ENCODE measurements around the gene LRRC75A.

Gene LRRC75A

DNA sequence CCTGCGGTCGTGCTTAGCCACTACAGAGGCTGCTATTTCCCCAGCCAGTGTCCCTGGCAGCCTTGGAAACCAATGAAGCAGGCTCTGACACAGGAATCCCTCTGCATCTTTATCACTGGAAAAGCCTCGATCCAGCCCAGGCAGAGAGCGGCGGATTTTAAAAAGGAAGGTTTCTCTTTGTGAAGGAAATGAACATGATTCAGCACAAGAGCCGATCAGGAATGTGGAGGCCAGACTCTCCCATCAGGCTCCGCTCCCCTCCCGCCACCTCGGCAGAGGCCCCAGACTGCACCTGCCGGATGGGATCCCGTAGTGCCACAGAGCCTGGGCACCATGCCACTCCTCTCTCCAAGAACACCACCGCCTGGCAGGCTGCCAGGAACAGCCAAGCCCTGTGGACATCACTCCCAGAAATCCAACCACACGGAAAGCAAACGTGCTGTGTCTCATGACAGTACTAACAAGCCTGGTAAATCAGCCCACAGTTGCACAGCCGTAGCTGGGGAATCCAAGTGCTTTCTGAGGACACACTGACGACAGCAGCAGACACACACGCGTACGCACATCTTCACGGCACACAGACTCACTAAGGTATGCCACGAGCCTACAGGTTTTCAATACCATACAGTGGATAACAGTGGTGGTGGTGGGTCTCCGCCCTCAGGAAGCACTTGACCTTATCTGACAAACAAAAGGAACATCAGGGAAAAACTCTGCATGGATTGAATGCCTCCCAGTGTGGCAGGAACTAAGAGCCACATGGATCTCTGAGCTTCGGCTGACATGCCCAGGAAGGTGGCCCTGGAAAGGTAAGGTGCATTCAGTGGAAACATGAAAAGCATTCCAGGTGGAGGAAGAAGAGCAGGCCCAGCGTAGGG, 5.4 kb downstream of the LRRC75A start:
- Histone ChIP-seq H3K36me3 (no peaks in the 10 kb centered on the region), H3K27ac (peak overlapping the region; percentile 52 to 58), H3K27me3 (peaks cover 0 to 7% of the 10 kb centered on the region in 2 donors), H3K4me3 (peak overlapping the region; percentile 21 to 33), H3K4me1 (peaks cover 0 to 38% (median 24%) of the 10 kb centered on the region in 4 donors), H3K9me3 (no peaks in the 10 kb centered on the region)
- intact Hi-C loops (cut with DNase I; ENCODE audit: low total_unique reads) = loop anchor here (5.0 kb wide), 1 partner anchor 1206 kb away; no protein-coding TSS in a partner anchor
- TF ChIP-seq, protein P1, sequence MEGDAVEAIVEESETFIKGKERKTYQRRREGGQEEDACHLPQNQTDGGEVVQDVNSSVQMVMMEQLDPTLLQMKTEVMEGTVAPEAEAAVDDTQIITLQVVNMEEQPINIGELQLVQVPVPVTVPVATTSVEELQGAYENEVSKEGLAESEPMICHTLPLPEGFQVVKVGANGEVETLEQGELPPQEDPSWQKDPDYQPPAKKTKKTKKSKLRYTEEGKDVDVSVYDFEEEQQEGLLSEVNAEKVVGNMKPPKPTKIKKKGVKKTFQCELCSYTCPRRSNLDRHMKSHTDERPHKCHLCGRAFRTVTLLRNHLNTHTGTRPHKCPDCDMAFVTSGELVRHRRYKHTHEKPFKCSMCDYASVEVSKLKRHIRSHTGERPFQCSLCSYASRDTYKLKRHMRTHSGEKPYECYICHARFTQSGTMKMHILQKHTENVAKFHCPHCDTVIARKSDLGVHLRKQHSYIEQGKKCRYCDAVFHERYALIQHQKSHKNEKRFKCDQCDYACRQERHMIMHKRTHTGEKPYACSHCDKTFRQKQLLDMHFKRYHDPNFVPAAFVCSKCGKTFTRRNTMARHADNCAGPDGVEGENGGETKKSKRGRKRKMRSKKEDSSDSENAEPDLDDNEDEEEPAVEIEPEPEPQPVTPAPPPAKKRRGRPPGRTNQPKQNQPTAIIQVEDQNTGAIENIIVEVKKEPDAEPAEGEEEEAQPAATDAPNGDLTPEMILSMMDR (IDR thresholded peaks at IDR 0.05) = no peak
- peak; percentile 61 to 85 for DNase-seq

GRCh38 chr17:16484445-16485175, 7.4 kb downstream of the LRRC75A start:
- Histone ChIP-seq H3K27me3 (peaks cover 0 to 7% of the 10 kb centered on the region in 2 donors), H3K4me1 (peaks cover 0 to 28% (median 17%) of the 10 kb centered on the region in 4 donors), H3K27ac (no peak overlapping the region), H3K36me3 (no peaks in the 10 kb centered on the region), H3K4me3 (no peak overlapping the region), H3K9me3 (no peaks in the 10 kb centered on the region)
- TF ChIP-seq, protein P1 (IDR thresholded peaks at IDR 0.05) = no peak
- no peak for DNase-seq
- intact Hi-C loops (cut with DNase I; ENCODE audit: low total_unique reads) = loop anchor here (5.0 kb wide), 1 partner anchor 1208 kb away; no protein-coding TSS in a partner anchor

- Histone ChIP-seq H3K36me3 (no peaks in the 10 kb centered on the region), H3K9me3 (no peaks in the 10 kb centered on the region), H3K27me3 (peaks cover 0 to 7% of the 10 kb centered on the region in 2 donors), H3K4me3 (no peak overlapping the region), H3K27ac (no peak overlapping the region), H3K4me1 (peaks cover 0 to 40% (median 17%) of the 10 kb centered on the region in 4 donors)
- DNase-seq = no peak
- intact Hi-C loops (cut with DNase I; ENCODE audit: low total_unique reads) = no loop called here
- TF ChIP-seq, protein P1 (IDR thresholded peaks at IDR 0.05) = no peak
Observed at GRCh38 chr17:16483021-16483645, 8.9 kb downstream of the LRRC75A start.

DNA sequence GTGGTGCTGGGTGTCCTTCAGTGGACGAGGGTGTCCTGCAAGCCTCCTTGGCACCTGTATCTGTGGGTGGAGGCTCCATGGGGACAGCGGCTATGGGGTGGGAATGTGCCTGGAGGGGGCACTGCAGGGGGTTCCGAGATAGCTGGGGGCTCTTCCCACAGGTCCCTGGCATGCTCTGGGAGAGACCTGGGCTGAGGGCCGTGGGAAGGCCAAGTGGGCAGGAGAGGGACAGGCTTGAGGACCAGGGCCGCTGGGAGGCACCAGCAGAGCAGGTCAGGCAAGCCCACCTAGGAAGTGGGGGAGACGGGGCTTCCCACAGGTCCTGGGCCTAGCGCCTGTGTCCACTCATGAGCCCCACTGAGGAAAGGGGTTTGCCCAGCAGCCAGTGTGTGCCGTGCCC, 9.7 kb downstream of the LRRC75A start:
- no peak for DNase-seq
- Histone ChIP-seq H3K4me3 (no peak overlapping the region), H3K27ac (no peak overlapping the region), H3K4me1 (peaks cover 0 to 49% (median 21%) of the 10 kb centered on the region in 4 donors), H3K9me3 (no peaks in the 10 kb centered on the region), H3K36me3 (no peaks in the 10 kb centered on the region), H3K27me3 (peaks cover 0 to 7% of the 10 kb centered on the region in 2 donors)
- TF ChIP-seq, protein P1 (IDR thresholded peaks at IDR 0.05) = no peak
- intact Hi-C loops (cut with DNase I; ENCODE audit: low total_unique reads) = no loop called here

DNA sequence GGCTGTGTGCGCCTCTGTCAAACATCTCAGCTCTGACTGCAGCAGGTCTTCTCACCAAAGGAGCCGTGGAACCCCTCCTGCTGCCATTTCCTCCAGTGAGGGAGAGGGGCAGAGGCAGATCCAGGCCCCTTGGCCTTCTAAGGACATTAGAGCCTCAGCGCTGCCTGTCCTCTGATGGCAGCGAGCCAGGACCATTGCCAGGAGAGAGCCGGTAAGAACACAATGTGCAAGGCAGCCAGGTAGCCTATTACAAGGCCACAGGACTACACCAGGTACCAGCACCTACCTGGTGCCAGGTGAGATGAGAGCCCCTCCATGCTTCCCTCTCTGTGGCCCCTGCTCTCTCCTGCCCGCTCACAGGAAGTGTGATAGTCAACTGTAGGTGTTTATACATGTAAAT, 11.0 kb downstream of the LRRC75A start:
- H3K4me3 ChIP-seq = no peak overlapping the region
- no peaks in the 10 kb centered on the region for H3K9me3 ChIP-seq
- no peak for DNase-seq
- H3K27ac ChIP-seq = no peak overlapping the region
- TF ChIP-seq, protein P1 (IDR thresholded peaks at IDR 0.05) = no peak
- intact Hi-C loops (cut with DNase I; ENCODE audit: low total_unique reads) = no loop called here
- no peaks in the 10 kb centered on the region for H3K36me3 ChIP-seq
- peaks cover 0 to 42% (median 12%) of the 10 kb centered on the region in 4 donors for H3K4me1 ChIP-seq
- H3K27me3 ChIP-seq = peaks cover 0 to 7% of the 10 kb centered on the region in 2 donors

All from tibial artery (tissue), 4 donors.